Superior temporal gyrus (tissue), 1 donor: ENCODE measurements around the gene SOX13.

ENCODE experiments used
- DNase-seq: peaks from one replicate; pipeline ENCODE4 v3.0.0-alpha.2; 2016; ENCODE audit errors: extremely low spot score

Gene SOX13

GRCh38 chr1:204130981-204131892, 58.3 kb downstream of the SOX13 start:
- no peak for DNase-seq

- DNase-seq, result no peak
These were observed 59.1 kb downstream of the SOX13 start for GRCh38 chr1:204131978-204132377.

GRCh38 chr1:204132718-204133117, 59.8 kb downstream of the SOX13 start:
- DNase-seq, result no peak

- DNase-seq, result no peak
These were observed 61.2 kb downstream of the SOX13 start for GRCh38 chr1:204134103-204134502.

- no peak for DNase-seq
These were observed 63.9 kb downstream of the SOX13 start for GRCh38 chr1:204136814-204137213.

- DNase-seq, result no peak
These were observed 66.2 kb downstream of the SOX13 start for GRCh38 chr1:204139088-204139487.

GRCh38 chr1:204139952-204140351, 67.0 kb downstream of the SOX13 start:
- DNase-seq, result no peak

- no peak for DNase-seq
These were observed 68.2 kb downstream of the SOX13 start for GRCh38 chr1:204141131-204141530.

GRCh38 chr1:204142032-204142974, 69.4 kb downstream of the SOX13 start:
- no peak for DNase-seq

GRCh38 chr1:204143276-204144041, 70.5 kb downstream of the SOX13 start:
- no peak for DNase-seq

- DNase-seq, result no peak
These were observed 72.2 kb downstream of the SOX13 start for GRCh38 chr1:204145033-204145504.

GRCh38 chr1:204146309-204146708, 73.4 kb downstream of the SOX13 start:
- no peak for DNase-seq

- DNase-seq, result no peak
These were observed 74.0 kb downstream of the SOX13 start for GRCh38 chr1:204146965-204147364.

GRCh38 chr1:204147406-204148383, 74.8 kb downstream of the SOX13 start:
- DNase-seq, result no peak

GRCh38 chr1:204149107-204149506, 76.2 kb downstream of the SOX13 start:
- DNase-seq, result no peak

GRCh38 chr1:204149635-204150565, 77.0 kb downstream of the SOX13 start:
- no peak for DNase-seq

GRCh38 chr1:204150702-204151551, 78.0 kb downstream of the SOX13 start:
- no peak for DNase-seq
